ENCODE measurements around the gene LRRC73. TPM values are rescaled to one million over a fixed set of nuclear protein-coding genes. Genes with fewer than 3 reads are reported as not detected.
"Not testable (repeated sequence)": the region's sequence is repeated elsewhere in the genome, so short reads cannot be mapped to it uniquely, and the experiment has no call there.

Gene LRRC73
- total RNA-seq, 1 donor from 2014 or later: under 0.01 TPM

GRCh38 chr6:43510827-43511163 lies 649 bp upstream of the LRRC73 start:
- DNase-seq (ENCODE audit: low read depth in 2 of 2): no peak

- peak in 1 of 2 donors; percentile 18 for DNase-seq (ENCODE audit: low read depth in 2 of 2)
Observed at GRCh38 chr6:43509142-43509983, 783 bp downstream of the LRRC73 start.

GRCh38 chr6:43508481-43509141 lies 1.5 kb downstream of the LRRC73 start:
- DNase-seq (ENCODE audit: low read depth in 2 of 2): no peak

DNA sequence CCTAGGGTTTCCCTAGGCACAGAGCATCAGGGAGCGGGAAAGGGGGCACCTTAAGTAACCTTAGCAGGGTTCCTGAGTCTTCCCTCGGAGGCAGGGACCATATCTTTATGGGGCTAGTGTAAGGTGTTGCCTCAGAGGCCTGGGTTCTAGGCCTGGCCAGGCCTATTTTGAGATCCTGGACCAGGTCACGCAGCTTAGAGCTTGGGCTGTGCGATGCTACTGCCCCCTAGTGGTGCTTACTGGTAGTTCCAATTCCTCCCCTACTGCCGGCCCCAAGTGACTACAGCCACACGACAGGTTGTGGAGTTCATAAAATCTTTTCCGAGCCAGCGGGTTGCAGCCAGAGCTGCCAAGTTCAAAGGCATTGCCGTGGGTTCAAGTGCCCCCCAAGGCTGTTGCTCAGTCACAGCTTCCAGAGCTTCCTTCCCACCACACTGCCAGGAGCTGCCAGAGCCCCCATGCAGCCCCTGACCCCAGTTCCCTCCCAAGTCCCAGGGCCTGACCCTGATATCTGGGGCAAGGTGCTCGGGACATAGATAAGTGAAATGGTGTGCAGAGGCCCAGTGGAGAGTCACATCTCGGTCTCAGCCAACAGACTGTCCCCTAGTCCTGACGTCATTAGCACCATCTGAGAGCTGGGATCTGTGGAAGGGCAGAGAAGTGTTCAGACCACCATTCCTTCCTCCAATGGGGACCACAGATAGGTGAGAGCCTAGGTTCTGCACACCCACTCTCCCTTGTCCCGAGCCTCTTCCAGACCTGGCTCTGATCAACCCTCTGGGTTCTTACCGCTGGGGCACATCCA lies 3.3 kb downstream of the LRRC73 start:
- DNase-seq (ENCODE audit: low read depth in 2 of 2): peak; percentile 85 to 93

- DNase-seq (ENCODE audit: low read depth in 2 of 2): no peak
Observed at GRCh38 chr6:43506171-43506570, 4.0 kb downstream of the LRRC73 start.

GRCh38 chr6:43505718-43506117 lies 4.4 kb downstream of the LRRC73 start:
- peak in 1 of 2 donors; percentile 40 for DNase-seq (ENCODE audit: low read depth in 2 of 2)

DNA sequence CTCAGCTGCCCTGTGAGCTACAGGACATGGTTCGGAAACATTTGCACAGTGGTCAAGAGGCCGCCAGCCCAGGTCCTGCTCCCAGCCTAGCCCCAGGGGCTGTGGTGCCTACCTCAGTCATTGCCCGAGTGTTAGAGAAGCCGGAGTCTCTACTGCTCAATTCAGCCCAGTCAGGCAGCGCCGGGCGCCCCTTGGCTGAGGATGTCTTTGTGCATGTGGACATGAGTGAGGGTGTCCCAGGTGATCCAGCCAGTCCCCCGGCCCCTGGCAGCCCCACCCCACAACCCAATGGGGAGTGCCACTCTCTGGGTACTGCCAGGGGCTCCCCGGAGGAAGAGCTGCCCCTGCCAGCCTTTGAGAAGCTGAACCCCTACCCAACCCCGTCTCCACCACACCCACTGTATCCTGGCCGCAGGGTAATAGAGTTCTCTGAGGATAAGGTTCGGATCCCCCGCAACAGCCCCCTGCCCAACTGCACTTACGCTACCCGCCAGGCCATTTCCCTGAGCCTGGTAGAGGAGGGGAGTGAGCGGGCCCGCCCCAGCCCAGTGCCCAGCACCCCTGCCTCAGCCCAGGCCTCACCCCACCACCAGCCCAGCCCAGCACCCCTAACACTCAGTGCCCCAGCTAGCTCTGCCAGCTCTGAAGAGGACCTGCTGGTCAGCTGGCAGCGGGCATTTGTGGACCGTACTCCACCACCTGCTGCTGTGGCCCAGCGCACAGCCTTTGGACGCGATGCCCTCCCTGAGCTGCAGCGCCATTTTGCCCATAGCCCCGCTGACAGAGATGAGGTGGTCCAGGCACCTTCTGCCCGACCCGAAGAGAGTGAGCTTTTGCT lies 5.2 kb downstream of the LRRC73 start:
- no peak for DNase-seq (ENCODE audit: low read depth in 2 of 2)

GRCh38 chr6:43503443-43503842 lies 6.7 kb downstream of the LRRC73 start:
- no peak for DNase-seq (ENCODE audit: low read depth in 2 of 2)

- no peak for DNase-seq (ENCODE audit: low read depth in 2 of 2)
Observed at GRCh38 chr6:43502666-43503065, 7.5 kb downstream of the LRRC73 start.

GRCh38 chr6:43500921-43501320 lies 9.2 kb downstream of the LRRC73 start:
- no peak for DNase-seq (ENCODE audit: low read depth in 2 of 2)

GRCh38 chr6:43499028-43499815 lies 10.9 kb downstream of the LRRC73 start:
- DNase-seq (ENCODE audit: low read depth in 2 of 2): peak; percentile 69 to 94

GRCh38 chr6:43498291-43498690 lies 11.9 kb downstream of the LRRC73 start:
- not testable (repeated sequence) for DNase-seq (ENCODE audit: low read depth in 2 of 2)

DNA sequence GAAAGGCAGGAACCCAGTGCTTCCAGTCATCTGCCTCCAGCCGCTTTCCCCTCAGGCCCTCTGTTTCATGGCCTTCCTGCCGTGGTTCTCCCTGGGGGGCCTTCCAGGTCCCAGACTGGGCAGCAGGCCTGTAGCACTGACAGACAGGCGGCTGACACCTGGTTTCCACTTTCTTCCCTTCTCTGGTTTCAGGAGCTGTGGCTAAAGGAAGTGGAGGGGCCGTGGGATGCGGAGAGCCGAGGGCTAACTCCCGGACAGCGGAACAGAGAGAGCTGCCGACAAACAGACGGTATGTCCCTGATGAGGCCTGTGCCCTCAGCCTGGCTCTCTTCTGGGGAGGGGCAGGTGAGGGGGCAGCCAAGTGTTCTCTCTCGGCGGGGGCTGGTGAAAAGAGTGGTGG lies 12.5 kb downstream of the LRRC73 start:
- DNase-seq (ENCODE audit: low read depth in 2 of 2): peak in 1 of 2 donors; percentile 50

DNA sequence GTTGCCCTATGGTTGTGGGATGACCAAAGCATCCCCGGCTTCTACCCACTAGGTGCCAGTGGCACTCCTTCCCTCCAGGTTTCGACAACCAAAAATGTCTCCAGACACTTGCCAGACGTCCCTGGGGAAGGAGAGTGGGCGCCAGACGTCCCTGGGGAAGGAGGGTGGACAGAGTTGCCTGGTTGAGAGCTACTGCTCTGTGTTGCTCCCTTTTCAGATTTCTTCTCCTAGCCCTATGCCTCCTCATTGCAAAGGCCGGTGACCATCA lies 13.1 kb downstream of the LRRC73 start:
- DNase-seq (ENCODE audit: low read depth in 2 of 2): no peak

DNA sequence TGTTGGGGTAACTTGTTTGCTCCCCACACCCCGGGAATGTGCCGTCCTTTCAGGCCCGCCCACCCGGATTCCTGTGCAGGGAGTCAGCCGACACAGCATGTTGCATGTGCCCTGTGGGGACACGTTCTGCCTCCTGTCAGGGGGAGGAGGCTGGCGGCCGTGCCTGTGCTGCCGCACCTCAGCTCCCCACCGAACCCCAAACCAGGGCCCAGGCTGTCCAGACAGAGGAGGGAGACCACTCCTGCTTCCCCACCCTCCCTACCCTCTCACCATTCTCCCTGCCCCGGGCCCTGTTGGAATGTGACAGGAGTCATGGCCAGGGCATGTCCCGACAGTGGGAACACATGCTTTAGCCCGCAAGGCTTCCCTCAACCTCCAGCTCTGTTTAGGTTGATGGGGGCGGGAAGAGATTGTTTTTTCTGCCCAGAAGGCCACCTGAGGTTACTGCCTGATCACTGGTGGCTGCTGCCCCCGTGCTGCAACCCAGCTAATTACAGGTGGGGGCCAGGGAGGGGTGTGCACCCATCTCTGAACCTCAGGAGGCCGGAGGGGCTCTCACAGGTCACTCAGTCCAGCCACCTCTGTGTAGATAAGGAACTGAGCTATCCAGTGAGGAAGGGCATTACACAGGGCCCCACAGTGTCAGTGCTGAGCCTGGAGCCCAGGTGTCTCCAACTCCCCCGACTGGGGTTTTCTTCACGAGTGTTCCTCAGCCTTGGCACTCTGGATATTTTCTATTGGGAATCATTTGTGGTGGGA lies 13.6 kb downstream of the LRRC73 start:
- DNase-seq (ENCODE audit: low read depth in 2 of 2): peak; percentile 42 to 73

- DNase-seq (ENCODE audit: low read depth in 2 of 2): no peak
Observed at GRCh38 chr6:43495409-43495941, 14.7 kb downstream of the LRRC73 start.

DNA sequence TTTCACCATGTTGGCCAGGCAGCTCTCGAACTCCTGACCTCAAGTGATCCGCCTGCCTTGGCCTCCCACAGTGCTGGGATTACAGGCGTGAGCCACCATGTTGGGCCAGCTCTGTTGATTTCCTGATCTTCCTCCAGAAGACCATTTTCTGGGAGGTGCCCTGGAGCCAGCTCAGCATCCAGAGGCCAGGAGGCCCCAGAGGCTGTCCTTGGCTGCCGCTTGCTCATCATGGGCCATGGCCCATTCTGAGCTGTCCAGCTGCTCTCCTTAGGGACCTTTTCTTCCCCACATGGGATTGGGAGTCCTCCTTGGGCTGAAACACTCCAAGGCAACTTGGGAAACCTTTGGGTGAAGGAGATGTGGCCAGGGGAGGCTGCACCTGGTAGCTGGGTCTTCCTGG lies 15.4 kb downstream of the LRRC73 start:
- DNase-seq (ENCODE audit: low read depth in 2 of 2): no peak

DNA sequence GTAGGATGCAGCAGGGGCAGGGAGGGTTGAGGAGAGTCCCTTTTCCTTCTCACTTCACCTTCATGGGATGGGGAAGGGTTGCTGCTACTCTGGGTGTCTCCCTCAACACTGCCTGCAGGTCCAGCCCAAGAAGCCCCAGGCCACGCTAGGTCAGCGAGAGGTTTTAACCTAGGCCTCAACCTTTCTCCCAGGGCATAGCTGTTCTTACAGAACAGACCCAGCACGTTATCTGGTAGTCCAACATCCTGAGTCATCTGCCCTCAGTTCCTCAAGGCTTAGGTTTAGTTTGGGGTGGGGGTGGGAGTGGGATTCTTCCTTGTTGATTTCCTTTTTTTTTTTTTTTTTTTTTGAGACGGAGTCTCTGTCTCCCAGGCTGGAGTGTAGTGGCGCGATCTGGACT lies 15.8 kb downstream of the LRRC73 start:
- DNase-seq (ENCODE audit: low read depth in 2 of 2): no peak

DNA sequence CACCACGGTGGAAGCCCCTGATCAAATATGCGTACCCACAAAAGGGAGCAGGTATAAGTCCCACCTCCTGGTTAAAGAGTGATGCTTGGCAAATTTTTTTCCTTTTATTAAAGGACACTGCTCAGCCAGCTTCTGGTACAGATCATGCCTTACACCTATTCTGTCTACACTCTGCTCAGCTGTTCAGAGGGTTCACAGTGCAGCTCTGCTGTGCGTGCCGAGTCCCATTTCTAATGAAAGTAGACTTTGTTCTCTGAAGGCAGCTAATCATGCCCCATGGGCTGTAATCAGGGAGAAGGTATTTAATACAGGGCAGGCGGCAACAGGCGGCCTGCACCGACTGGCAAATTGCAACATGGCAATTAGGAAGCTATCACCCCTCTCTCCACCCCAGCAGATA lies 16.3 kb downstream of the LRRC73 start:
- no peak for DNase-seq (ENCODE audit: low read depth in 2 of 2)

- DNase-seq (ENCODE audit: low read depth in 2 of 2): no peak
Observed at GRCh38 chr6:43493230-43493629, 16.9 kb downstream of the LRRC73 start.

Measured in lung microvascular endothelial cell (primary cell).